B cell (primary cell): ENCODE measurements around the gene LRRC7. TPM values are rescaled to one million over a fixed set of nuclear protein-coding genes. Genes with fewer than 3 reads are reported as not detected.

ENCODE experiments used
- ATAC-seq: fragments of 200-7000 bp; cut with Tn5 transposase; one replicate; pipeline ENCODE4 v1.10.0; 2021; ENCODE audit warnings: low read depth, mild to moderate bottlenecking, moderate number of reproducible peaks, moderate library complexity
- CTCF ChIA-PET: fragments of 350-600 bp; sonication (Branson Sonifier 250); formaldehyde crosslinking; loops from one replicate; lab custom pipeline; 2021; ENCODE audit warnings: antibody characterized with exemption, inconsistent platforms; lab: Charles Lee
- POLR2A ChIA-PET: fragments of 350-600 bp; sonication (Branson Sonifier 250); formaldehyde crosslinking; loops from one replicate; lab custom pipeline; 2021; ENCODE audit warnings: antibody characterized with exemption; lab: Charles Lee
- DNase-seq: peaks from one replicate; pipeline ENCODE4 v3.0.0; 2013
- H2AFZ ChIP-seq: 2 replicates; pipeline ENCODE4 v1.6.1; 2012; ENCODE audit warnings: mild to moderate bottlenecking, low read depth, low read length; ENCODE audit not compliant: insufficient read depth, poor library complexity, severe bottlenecking
- H3K27ac ChIP-seq, 2 donors: 1 replicate in 1 of 2; 2 replicates in 1 of 2; pipeline ENCODE4 v1.5.1; 2012 to 2013; ENCODE audit warnings: low read length in 2 of 2, mild to moderate bottlenecking in 2 of 2, moderate library complexity in 1 of 2
- H3K27me3 ChIP-seq, 4 experiments: fragments of 200-600 bp in 1 of 4; sonication (generic) in 1 of 4; replicated peaks in 1 of 4; 1 replicate in 2 of 4; 2 replicates in 2 of 4; pipeline versions ENCODE4 v1.6.1 to v1.7.0; 2013 to 2016; ENCODE audit warnings: low read length in 3 of 4, mild to moderate bottlenecking in 2 of 4, mixed read lengths in 1 of 4, moderate library complexity in 1 of 4; ENCODE audit not compliant: insufficient read depth in 4 of 4, control insufficient read depth in 3 of 4; ENCODE audit errors: control extremely low read depth in 1 of 4
- H3K36me3 ChIP-seq, 2 experiments: replicated peaks in 1 of 2; 1 replicate in 1 of 2; 2 replicates in 1 of 2; pipeline versions ENCODE4 v1.6.1 to v1.7.1; 2013; ENCODE audit warnings: low read length in 1 of 2; ENCODE audit not compliant: insufficient read depth in 2 of 2, control insufficient read depth in 1 of 2; ENCODE audit errors: control extremely low read depth in 1 of 2, extremely low read depth in 1 of 2
- H3K4me1 ChIP-seq, 2 donors: fragments of 200-600 bp in 1 of 2; sonication (generic) in 1 of 2; 1 replicate in 1 of 2; 2 replicates in 1 of 2; pipeline versions ENCODE4 v1.5.1 to v1.6.1; 2013 to 2017; ENCODE audit warnings: low read length in 2 of 2; ENCODE audit not compliant: control insufficient read depth in 2 of 2, insufficient read depth in 2 of 2
- H3K4me2 ChIP-seq: replicated peaks from 2 replicates; pipeline ENCODE3; 2012; ENCODE audit warnings: mild to moderate bottlenecking, low read depth, low read length; ENCODE audit not compliant: poor library complexity, severe bottlenecking
- H3K4me3 ChIP-seq, 5 experiments: fragments of 200-600 bp in 1 of 5; sonication (generic) in 1 of 5; 1 replicate in 3 of 5; 2 replicates in 2 of 5; pipeline versions ENCODE4 v1.5.1 to v1.7.0; 2011 to 2016; ENCODE audit warnings: low read length in 4 of 5, mild to moderate bottlenecking in 4 of 5, low read depth in 2 of 5, control low read depth in 1 of 5, moderate library complexity in 1 of 5; ENCODE audit not compliant: insufficient read depth in 1 of 5; ENCODE audit errors: control extremely low read depth in 1 of 5, extremely low read depth in 1 of 5
- H3K79me2 ChIP-seq: fragments of 200-600 bp; sonication (generic); one replicate; pipeline ENCODE4 v1.6.0; 2016; ENCODE audit warnings: low read length; ENCODE audit not compliant: control insufficient read depth, insufficient read depth
- H3K9ac ChIP-seq: fragments of 200-600 bp; sonication (generic); 2 replicates; pipeline ENCODE4 v1.6.1; 2017; ENCODE audit warnings: mild to moderate bottlenecking, low read length, moderate library complexity
- H3K9me3 ChIP-seq, 3 donors: one replicate each; pipeline versions ENCODE4 v1.6.1 to v1.7.1; 2013; ENCODE audit warnings: low read length in 2 of 3; ENCODE audit not compliant: control insufficient read depth in 2 of 3, insufficient read depth in 1 of 3; ENCODE audit errors: control extremely low read depth in 1 of 3
- H4K20me1 ChIP-seq: 2 replicates; pipeline ENCODE4 v1.6.0; 2012; ENCODE audit warnings: mild to moderate bottlenecking, low read length; ENCODE audit not compliant: insufficient read depth, control insufficient read depth, poor library complexity, severe bottlenecking
- H3K27ac Mint-ChIP-seq: one replicate; pipeline ENCODE4 v1.8.0; 2021; ENCODE audit warnings: mixed read lengths
- H3K27me3 Mint-ChIP-seq: one replicate; pipeline ENCODE4 v1.8.0; 2021; ENCODE audit warnings: mixed read lengths
- H3K4me1 Mint-ChIP-seq: one replicate; pipeline ENCODE4 v1.8.0; 2021; ENCODE audit warnings: mixed read lengths
- H3K4me3 Mint-ChIP-seq: one replicate; pipeline ENCODE4 v1.8.0; 2021; ENCODE audit warnings: mixed read lengths
- H3K9me3 Mint-ChIP-seq: one replicate; pipeline ENCODE4 v1.8.0; 2022; ENCODE audit warnings: mixed read lengths; ENCODE audit not compliant: insufficient read depth
- CTCF ChIP-seq: fragments of 200-600 bp; IDR thresholded peaks from one replicate; pipeline ENCODE4 v1.8.0; 2022; ENCODE audit warnings: antibody characterized with exemption, mild to moderate bottlenecking
- EZH2 ChIP-seq: IDR thresholded peaks from 2 replicates; pipeline ENCODE4 v1.6.1; 2012; ENCODE audit warnings: borderline replicate concordance, low read depth, mild to moderate bottlenecking, moderate library complexity, low read length; ENCODE audit not compliant: insufficient read depth, poor library complexity, severe bottlenecking
- WGBS: methylation state at CpG from one replicate; pipeline ENCODE4 v1.1.5; 2013; ENCODE audit warnings: missing lambda C conversion rate; ENCODE audit not compliant: insufficient coverage; 5-methylcytosine and 5-hydroxymethylcytosine counted together
- intact Hi-C: fragments of 100-400 bp; cut with micrococcal nuclease; formaldehyde crosslinking; loops from one replicate; pipeline ENCODE4 v1.10.0; 2022
- polyA plus RNA-seq: library from polyadenylated mRNA; depleted of rRNA; stranded (reverse); fragments of >200 nt; gene quantifications from 2 replicates; pipeline ENCODE4 v1.2.3, GENCODE V29; 2012
- total RNA-seq, 2 donors: library from RNA; stranded (reverse); fragments of 120-200 nt in 1 of 2; gene quantifications; 1 replicate in 1 of 2; 2 replicates in 1 of 2; pipeline versions ENCODE4 v1.2.3 to v1.2.4, GENCODE V29; 2013 to 2022

Gene LRRC7
- total and polyA plus RNA-seq, 2 donors (not counting 1 experiment from before 2014, with no cell fraction given) = not detected

- no peak for TF ChIP-seq CTCF
- no peak for TF ChIP-seq EZH2
- DNase-seq = no peak
Measured at GRCh38 chr1:69651656-69652055, 83.9 kb downstream of the LRRC7 start.

GRCh38 chr1:69657971-69658370 lies 90.2 kb downstream of the LRRC7 start:
- no peaks in the 10 kb centered on the region for H3K27me3 Mint-ChIP-seq
- intact Hi-C loops = no loop called here
- TF ChIP-seq EZH2 (no peak), CTCF (no peak)
- Histone ChIP-seq H3K27ac (no peak overlapping the region), H3K4me1 (no peaks in the 10 kb centered on the region), H3K27me3 (no peaks in the 10 kb centered on the region), H4K20me1 (no peaks in the 10 kb centered on the region), H2AFZ (no peak overlapping the region), H3K9me3 (peaks cover 0 to 1% (median 0%) of the 10 kb centered on the region in 3 donors), H3K4me3 (no peak overlapping the region), H3K36me3 (no peaks in the 10 kb centered on the region), H3K79me2 (no peaks in the 10 kb centered on the region), H3K9ac (no peak overlapping the region), H3K4me2 (no peak overlapping the region)
- ChIA-PET CTCF (no interaction called here), POLR2A (no interaction called here)
- no peak overlapping the region for H3K4me3 Mint-ChIP-seq
- DNase-seq (no peak), ATAC-seq (no peak)
- no peak overlapping the region for H3K27ac Mint-ChIP-seq
- H3K4me1 Mint-ChIP-seq = no peaks in the 10 kb centered on the region
- H3K9me3 Mint-ChIP-seq = no peaks in the 10 kb centered on the region

More at GRCh38 chr1:69651656-69652055, 83.9 kb downstream of the LRRC7 start:
- no peak overlapping the region for H3K4me3 ChIP-seq
- no peaks in the 10 kb centered on the region for H3K9me3 Mint-ChIP-seq
- H3K27ac Mint-ChIP-seq = no peak overlapping the region
- no peak overlapping the region for H2AFZ ChIP-seq
- no CpG with 5 or more reads among the region's 1 CpG for WGBS
- no peaks in the 10 kb centered on the region for H3K4me1 ChIP-seq
- ChIA-PET POLR2A (no interaction called here), CTCF (no interaction called here)
- no peak overlapping the region for H3K9ac ChIP-seq
- H4K20me1 ChIP-seq = no peaks in the 10 kb centered on the region
- no peak for ATAC-seq
- no peak overlapping the region for H3K27ac ChIP-seq
- H3K27me3 Mint-ChIP-seq = no peaks in the 10 kb centered on the region
- no peaks in the 10 kb centered on the region for H3K79me2 ChIP-seq
- no peaks in the 10 kb centered on the region for H3K36me3 ChIP-seq
- no peaks in the 10 kb centered on the region for H3K9me3 ChIP-seq
- H3K4me3 Mint-ChIP-seq = no peak overlapping the region
- no peak overlapping the region for H3K4me2 ChIP-seq
- no peaks in the 10 kb centered on the region for H3K27me3 ChIP-seq
- H3K4me1 Mint-ChIP-seq = no peaks in the 10 kb centered on the region
- intact Hi-C loops = no loop called here
